HG03025 (cell line): ENCODE measurements around the gene PFKFB4.

ENCODE experiments used
- ATAC-seq: cut with Tn5 transposase; IDR thresholded peaks from one replicate; pipeline ENCODE4 v1.9.1; 2021; ENCODE audit warnings: mild to moderate bottlenecking, moderate library complexity; ENCODE audit not compliant: unreplicated experiment, low FRiP score

PFKFB4 gene

GRCh38 chr3:48469046-48469915 is 87.3 kb downstream of the PFKFB4 start:
- no peak for ATAC-seq

DNA sequence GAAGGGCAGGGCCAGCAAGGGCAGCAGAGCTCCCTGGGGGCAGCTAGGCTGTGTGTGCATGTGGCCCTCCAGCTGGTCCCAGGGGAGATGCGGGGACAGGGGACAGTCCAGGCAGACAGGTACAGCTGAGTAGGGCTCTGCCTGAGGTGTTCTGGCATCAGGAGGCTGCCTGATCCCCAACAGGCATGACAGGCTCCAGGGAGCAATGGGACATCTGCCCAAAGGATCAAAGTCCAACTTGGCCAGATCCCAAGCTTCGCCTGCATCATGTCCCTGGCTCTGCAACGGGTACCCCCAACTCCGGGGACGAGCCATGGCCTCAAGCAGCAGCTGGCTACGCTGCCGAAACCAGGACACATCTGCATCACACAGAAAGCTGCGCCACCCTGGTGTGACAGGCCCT is 88.3 kb downstream of the PFKFB4 start:
- ATAC-seq, result no peak
